HCT116 (cell line): ENCODE data around the gene OXGR1.

ENCODE experiments used
- POLR2A ChIP-seq: IDR thresholded peaks from 2 replicates; pipeline ENCODE4 v1.7.0; 2011; ENCODE audit warnings: borderline replicate concordance; ENCODE audit not compliant: insufficient read depth, insufficient read length; ENCODE audit errors: extremely low read depth
- ZFX ChIP-seq: fragments of 450-650 bp; IDR thresholded peaks from 2 replicates; pipeline ENCODE4 v1.6.1; 2017

DNA sequence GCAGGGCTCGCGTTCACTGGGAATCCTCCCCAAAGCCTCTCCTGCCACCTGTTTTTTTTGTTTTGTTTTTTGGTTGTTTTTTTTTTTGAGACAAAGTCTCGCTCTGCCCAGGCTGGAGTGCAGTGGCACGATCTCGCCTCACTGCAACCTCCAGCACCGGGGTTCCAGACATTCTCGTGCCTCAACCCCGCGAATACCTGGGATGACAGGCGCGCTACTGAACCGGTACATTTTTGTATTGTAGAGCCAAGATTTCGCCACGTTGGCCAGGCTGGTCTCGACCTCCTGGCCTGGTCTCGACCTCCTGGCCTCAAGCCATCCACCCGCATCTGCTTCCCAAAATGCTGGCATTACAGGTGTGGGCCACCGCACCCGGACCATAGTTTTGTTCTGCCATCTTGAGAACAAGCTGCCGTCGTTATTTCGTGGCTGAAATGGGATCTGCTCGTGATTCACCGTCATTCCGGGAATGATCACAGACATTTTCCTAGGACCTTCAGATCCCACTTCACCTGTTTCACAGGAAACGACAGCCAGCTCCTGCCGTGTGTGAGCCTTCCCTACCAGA, 46.8 kb downstream of the OXGR1 start:
- TF ChIP-seq POLR2A: no peak
- TF ChIP-seq ZFX: no peak
